Natural killer cell treated with Interleukin-12 subunit alpha and Interleukin-12 subunit beta and Interleukin-15 and Interleukin-18, amount 100 ng/mL, for 72 hours (primary cell): ENCODE measurements around the gene PODXL2. TPM values are rescaled to one million over a fixed set of nuclear protein-coding genes. Genes with fewer than 3 reads are reported as not detected.
"Not testable (repeated sequence)": the region's sequence is repeated elsewhere in the genome, so short reads cannot be mapped to it uniquely, and the experiment has no call there.

Experiments used
- ATAC-seq, 2 donors: fragments of 150-1000 bp; cut with Tn5 transposase in 1 of 2; sonication (Bioruptor Pico), chemical (Tn5 transposase) in 1 of 2; 2 replicates each; pipeline ENCODE4 v1.10.0; 2021
- DNase-seq: peaks from one replicate; pipeline ENCODE4 v3.0.0; 2022; ENCODE audit warnings: low spot score
- H3K27ac Mint-ChIP-seq, 2 donors: 1 replicate in 1 of 2; 2 replicates in 1 of 2; pipeline ENCODE4 v1.8.0; 2022; ENCODE audit warnings: mixed read lengths in 2 of 2, mild to moderate bottlenecking in 1 of 2, moderate library complexity in 1 of 2
- H3K27me3 Mint-ChIP-seq, 2 donors: 1 replicate in 1 of 2; 2 replicates in 1 of 2; pipeline ENCODE4 v1.8.0; 2022; ENCODE audit warnings: mixed read lengths in 2 of 2
- H3K36me3 Mint-ChIP-seq: one replicate; pipeline ENCODE4 v1.8.0; 2022; ENCODE audit warnings: mixed read lengths
- H3K4me1 Mint-ChIP-seq, 2 donors: 1 replicate in 1 of 2; 2 replicates in 1 of 2; pipeline ENCODE4 v1.8.0; 2022; ENCODE audit warnings: low read depth in 2 of 2, mixed read lengths in 2 of 2, mild to moderate bottlenecking in 1 of 2
- H3K4me3 Mint-ChIP-seq: one replicate; pipeline ENCODE4 v1.8.0; 2022; ENCODE audit warnings: mixed read lengths
- H3K9me3 Mint-ChIP-seq: 2 replicates; pipeline ENCODE4 v1.8.0; 2022; ENCODE audit warnings: mixed read lengths
- total RNA-seq, 2 donors: library from RNA; stranded (reverse); gene quantifications; one replicate each; pipeline ENCODE4 v1.2.3, GENCODE V29; 2022

Gene PODXL2
- total RNA-seq, 2 donors from 2014 or later, result 3.1 to 3.4 TPM

DNA sequence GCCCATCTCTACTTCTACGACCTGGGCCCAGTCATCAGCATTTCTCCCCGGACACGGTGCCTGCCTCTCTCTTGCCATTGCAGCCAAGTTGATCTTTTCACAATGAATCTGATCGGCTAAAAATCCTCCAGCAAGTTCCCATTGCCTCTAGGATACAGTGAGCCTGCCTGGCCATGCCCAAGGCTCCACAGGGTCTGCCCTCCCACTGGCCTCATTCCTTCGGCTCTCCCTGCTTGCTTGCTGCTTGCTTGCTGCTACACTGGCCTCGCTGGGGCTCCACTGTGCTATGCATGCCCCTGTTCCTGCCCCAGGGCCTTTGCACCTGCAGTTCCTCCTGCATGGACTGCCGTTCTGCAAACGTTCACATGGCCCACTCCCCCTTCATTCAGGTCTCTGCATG, 45.8 kb downstream of the PODXL2 start:
- no peak for DNase-seq
- no peaks in the 10 kb centered on the region for H3K27me3 Mint-ChIP-seq
- H3K36me3 Mint-ChIP-seq, result no peaks in the 10 kb centered on the region

DNA sequence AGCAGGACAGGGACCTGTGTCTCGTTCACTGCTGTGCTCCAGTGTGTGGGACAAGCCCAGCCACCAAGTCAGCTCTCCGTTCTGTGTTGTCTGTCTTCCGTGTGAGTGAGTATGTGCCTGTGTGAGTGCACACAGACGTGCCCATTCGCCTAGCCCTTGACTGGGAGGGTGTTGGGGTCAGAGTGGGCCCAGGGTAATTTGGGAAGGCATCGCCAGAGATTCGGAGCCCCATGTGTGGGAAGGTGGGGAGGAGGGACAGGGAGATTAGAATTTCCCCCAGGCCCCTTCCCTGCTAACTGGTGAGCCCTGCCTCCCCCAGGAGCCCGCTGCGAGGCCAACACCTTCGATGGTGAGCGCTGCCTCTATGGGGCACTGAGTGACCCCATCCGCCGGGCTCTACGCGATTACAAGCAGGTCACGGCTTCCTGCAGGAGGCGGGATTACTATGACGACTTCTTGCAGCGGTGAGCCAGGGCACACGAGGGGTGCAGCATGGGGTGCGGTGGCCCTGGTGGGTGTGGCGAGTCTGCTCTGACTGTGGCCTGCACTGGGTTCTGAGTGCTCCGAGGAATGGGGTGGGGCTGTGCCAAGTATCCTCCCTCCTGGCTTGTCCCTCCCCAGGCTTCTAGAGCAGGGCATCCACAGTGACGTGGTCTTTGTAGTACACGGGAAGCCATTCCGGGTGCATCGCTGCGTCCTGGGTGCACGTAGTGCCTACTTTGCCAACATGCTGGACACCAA, 46.8 kb downstream of the PODXL2 start:
- peaks cover 25 to 28% of the 10 kb centered on the region in 2 donors for H3K4me1 Mint-ChIP-seq
- no peaks in the 10 kb centered on the region for H3K36me3 Mint-ChIP-seq
- DNase-seq, result no peak
- ATAC-seq, result no peak
- no peak overlapping the region for H3K4me3 Mint-ChIP-seq
- H3K27me3 Mint-ChIP-seq, result no peaks in the 10 kb centered on the region
- H3K27ac Mint-ChIP-seq, result no peak overlapping the region
- no peaks in the 10 kb centered on the region for H3K9me3 Mint-ChIP-seq

More for the DNA sequence above, 45.8 kb downstream of the PODXL2 start:
- peak overlapping the region; percentile 82 for H3K4me3 Mint-ChIP-seq
- peak overlapping the region; percentile 69 to 82 for H3K27ac Mint-ChIP-seq
- no peak for ATAC-seq
- no peaks in the 10 kb centered on the region for H3K9me3 Mint-ChIP-seq
- H3K4me1 Mint-ChIP-seq, result peaks cover 25 to 28% of the 10 kb centered on the region in 2 donors

DNA sequence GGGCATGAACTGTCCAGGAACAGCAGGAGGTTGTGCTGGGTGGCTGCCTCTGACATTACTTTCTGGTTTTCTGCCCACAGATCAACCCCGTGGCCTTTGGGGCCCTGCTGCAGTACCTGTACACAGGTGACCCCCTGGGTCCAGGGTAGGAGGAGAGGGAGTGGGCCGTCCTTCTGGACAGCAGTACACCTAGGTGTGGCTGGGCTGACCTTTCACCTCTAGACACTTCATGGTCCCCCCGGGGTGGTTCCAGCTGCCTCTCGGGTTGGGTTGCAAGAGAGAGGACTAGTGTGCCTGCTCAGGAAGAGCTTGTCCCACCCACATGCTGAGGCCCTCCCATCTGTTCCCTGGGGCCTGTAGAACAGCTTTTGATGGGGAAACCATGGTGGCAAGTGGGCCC, 47.5 kb downstream of the PODXL2 start:
- Mint-ChIP-seq H3K4me3 (no peak overlapping the region), H3K4me1 (peaks cover 25 to 26% of the 10 kb centered on the region in 2 donors), H3K27ac (no peak overlapping the region), H3K27me3 (no peaks in the 10 kb centered on the region), H3K9me3 (no peaks in the 10 kb centered on the region), H3K36me3 (no peaks in the 10 kb centered on the region)
- ATAC-seq (no peak), DNase-seq (no peak)

DNA sequence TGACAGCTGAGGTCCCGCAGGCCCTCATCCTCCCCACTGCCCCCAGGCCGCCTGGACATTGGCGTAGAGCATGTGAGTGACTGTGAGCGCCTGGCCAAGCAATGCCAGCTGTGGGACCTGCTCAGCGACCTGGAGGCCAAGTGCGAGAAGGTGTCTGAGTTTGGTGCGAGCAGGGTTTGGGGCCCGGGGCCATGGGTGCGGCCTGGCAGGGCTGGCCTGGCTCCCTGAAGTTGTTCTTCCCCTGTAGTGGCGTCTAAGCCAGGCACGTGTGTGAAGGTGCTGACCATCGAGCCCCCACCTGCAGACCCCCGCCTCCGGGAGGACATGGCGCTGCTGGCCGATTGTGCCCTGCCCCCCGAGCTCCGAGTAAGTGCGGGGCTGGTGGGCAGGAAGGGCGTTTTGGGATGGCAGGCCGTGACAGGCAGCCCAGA, 48.0 kb downstream of the PODXL2 start:
- ATAC-seq (no peak), DNase-seq (peak; percentile 35)
- Mint-ChIP-seq H3K9me3 (no peaks in the 10 kb centered on the region), H3K27ac (no peak overlapping the region), H3K4me1 (peaks cover 22 to 23% of the 10 kb centered on the region in 2 donors), H3K27me3 (no peaks in the 10 kb centered on the region), H3K36me3 (no peaks in the 10 kb centered on the region), H3K4me3 (no peak overlapping the region)

DNA sequence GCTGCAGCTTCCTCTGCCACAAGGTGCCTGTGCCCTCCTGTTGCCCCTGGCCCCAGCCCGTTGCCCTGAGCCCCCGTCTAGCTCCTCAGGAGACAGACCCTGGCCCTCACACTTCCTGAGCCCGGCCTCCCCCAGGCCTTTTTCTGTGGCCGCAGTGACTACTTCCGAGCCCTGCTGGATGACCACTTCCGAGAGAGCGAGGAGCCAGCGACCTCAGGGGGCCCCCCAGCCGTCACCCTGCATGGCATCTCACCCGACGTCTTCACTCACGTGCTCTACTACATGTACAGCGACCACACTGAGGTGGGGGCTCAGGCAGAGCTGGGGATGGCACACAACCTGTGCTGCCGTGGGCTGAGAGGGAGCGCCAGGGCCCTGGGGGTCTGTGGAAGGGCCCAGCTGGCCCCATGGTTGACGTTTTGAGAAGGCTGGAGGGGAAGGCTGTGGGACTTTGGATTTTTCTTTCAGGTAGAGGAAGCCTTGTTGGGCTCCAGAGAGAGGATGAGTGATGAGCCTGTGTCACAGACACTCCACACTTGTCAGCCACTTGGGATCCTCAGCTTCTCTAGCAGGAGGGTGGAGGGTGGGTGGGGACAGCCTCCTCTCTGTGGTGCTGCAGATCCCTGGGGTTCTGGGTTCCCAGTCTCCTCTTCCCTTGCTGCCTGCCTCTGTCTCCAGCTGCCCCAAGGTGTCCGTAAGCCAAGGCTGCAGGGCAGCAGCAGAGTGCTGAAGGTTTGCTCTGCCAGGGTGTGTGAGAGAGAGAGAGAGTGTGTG, 48.7 kb downstream of the PODXL2 start:
- H3K36me3 Mint-ChIP-seq, result no peaks in the 10 kb centered on the region
- no peaks in the 10 kb centered on the region for H3K9me3 Mint-ChIP-seq
- no peaks in the 10 kb centered on the region for H3K27me3 Mint-ChIP-seq
- no peak for ATAC-seq
- no peak overlapping the region for H3K4me3 Mint-ChIP-seq
- peaks cover 20 to 22% of the 10 kb centered on the region in 2 donors for H3K4me1 Mint-ChIP-seq
- H3K27ac Mint-ChIP-seq, result no peak overlapping the region
- peak; percentile 32 for DNase-seq

DNA sequence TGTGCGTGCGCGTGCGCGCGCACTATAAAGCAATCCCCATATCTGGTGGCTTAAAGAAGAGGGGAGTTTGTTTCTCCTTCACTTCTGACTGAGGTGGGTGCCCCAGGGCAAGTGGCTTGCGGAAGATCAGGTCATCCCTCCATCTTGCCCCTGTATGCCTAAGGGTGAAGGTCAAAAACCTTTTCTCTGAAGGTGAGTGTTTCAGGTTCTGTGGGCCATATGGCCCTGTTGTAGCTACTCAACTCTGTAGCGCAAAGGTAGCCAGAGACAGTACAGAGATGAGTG, 49.3 kb downstream of the PODXL2 start:
- Mint-ChIP-seq H3K4me3 (no peak overlapping the region), H3K27ac (no peak overlapping the region), H3K4me1 (peaks cover 20 to 22% of the 10 kb centered on the region in 2 donors), H3K36me3 (no peaks in the 10 kb centered on the region), H3K27me3 (no peaks in the 10 kb centered on the region), H3K9me3 (no peaks in the 10 kb centered on the region)
- DNase-seq, result no peak
- ATAC-seq, result no peak

DNA sequence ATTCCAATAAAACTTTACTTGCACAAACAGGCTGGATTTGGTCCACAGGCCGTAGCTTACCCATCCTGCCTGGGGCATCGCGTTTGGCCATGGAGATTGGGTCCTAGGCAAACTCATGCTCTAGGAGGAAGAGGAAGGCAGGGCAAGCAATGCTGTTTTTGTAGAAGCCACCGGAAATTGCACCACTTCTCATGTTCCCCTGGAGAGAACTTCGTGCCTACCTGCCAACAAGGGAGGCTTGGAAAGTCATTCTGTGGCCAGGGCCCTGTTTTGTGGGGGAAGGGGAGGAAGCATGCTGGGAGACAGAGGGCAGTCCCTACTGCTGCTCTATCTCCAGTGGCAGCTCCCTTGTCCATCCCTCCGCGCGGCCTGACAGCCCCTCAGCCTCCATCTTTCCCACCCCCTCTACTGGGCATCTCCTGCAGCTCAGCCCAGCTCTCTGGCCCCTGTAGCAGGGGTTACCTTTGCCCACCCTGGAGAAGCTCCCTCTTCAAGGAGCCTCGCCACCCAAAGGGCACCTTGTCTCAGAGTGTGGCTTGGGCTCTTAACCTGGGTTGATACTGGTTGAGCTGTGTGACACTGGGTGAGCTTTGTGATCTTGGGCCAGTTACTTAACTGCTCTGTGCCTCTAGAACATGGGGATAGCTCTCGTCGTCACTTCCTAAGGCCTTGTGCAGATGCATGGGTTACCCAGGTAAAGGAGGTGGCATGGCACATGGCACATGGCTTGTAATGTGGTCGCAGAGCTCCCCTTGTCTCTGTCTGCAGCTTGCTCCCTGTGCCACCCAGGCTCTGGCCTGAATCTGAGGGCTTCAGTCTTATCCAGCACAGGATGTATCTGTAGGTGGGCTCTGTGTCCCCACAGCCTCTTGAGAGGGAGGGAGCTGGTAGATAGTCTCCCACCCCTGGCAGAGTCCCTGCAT, 49.9 kb downstream of the PODXL2 start:
- Mint-ChIP-seq H3K4me1 (peaks cover 14 to 20% of the 10 kb centered on the region in 2 donors), H3K9me3 (no peaks in the 10 kb centered on the region), H3K27me3 (no peaks in the 10 kb centered on the region), H3K4me3 (no peak overlapping the region), H3K27ac (no peak overlapping the region), H3K36me3 (no peaks in the 10 kb centered on the region)
- DNase-seq, result peak; percentile 35
- no peak for ATAC-seq

DNA sequence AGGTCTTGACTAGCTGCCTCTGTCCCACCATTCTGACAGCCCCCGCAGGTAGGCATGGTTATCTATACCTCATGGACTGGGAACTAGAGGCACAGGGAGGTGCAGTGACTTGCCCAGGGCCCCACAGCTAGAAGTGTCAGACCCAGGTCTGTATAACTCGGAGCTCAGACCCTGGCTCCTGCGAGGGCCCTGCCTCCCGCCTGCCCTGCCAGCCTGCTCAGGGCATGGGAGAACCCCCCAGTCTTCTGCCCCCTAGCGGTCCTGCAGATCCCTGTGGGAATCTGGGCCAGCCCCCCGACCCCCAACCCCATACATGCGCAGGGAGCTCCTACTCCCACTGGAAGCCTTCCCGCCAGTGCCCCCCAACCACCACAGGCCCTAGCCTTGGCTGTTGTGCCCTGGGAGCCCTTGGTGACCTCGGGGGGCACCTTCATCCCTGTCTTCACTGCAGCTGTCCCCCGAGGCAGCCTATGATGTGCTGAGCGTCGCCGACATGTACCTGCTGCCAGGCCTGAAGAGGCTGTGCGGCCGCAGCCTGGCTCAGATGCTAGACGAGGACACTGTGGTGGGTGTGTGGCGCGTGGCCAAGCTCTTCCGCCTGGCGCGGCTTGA, 50.7 kb downstream of the PODXL2 start:
- Mint-ChIP-seq H3K4me1 (peaks cover 6 to 12% of the 10 kb centered on the region in 2 donors), H3K27me3 (no peaks in the 10 kb centered on the region), H3K36me3 (no peaks in the 10 kb centered on the region), H3K27ac (no peak overlapping the region), H3K9me3 (no peaks in the 10 kb centered on the region), H3K4me3 (no peak overlapping the region)
- peak; percentile 54 for DNase-seq
- ATAC-seq, result peak in 1 of 2 donors; percentile 26

DNA sequence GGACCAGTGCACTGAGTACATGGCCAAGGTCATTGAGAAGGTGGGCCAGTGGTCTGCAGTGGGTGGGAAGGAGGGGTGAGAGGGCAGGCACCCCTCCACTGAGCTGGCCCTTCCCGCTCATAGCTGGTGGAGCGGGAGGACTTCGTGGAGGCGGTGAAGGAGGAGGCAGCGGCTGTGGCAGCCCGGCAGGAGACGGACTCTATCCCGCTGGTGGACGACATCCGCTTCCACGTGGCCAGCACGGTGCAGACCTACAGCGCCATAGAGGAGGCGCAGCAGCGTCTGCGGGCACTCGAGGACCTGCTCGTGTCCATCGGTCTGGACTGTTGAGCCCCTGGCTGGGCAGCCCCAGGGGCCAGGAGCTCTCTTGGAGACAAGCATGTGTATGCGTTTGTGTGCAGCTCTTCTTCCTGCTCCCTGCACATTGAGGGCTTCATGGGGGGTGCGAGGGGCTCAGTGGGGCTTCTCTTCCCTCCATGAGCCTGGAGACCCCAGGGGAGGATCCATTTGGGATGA, 51.2 kb downstream of the PODXL2 start:
- peak; percentile 53 for DNase-seq
- no peak overlapping the region for H3K27ac Mint-ChIP-seq
- H3K4me1 Mint-ChIP-seq, result peaks cover under 1 to 8% of the 10 kb centered on the region in 2 donors
- no peak overlapping the region for H3K4me3 Mint-ChIP-seq
- H3K9me3 Mint-ChIP-seq, result no peaks in the 10 kb centered on the region
- ATAC-seq, result no peak
- H3K36me3 Mint-ChIP-seq, result no peaks in the 10 kb centered on the region
- H3K27me3 Mint-ChIP-seq, result no peaks in the 10 kb centered on the region

DNA sequence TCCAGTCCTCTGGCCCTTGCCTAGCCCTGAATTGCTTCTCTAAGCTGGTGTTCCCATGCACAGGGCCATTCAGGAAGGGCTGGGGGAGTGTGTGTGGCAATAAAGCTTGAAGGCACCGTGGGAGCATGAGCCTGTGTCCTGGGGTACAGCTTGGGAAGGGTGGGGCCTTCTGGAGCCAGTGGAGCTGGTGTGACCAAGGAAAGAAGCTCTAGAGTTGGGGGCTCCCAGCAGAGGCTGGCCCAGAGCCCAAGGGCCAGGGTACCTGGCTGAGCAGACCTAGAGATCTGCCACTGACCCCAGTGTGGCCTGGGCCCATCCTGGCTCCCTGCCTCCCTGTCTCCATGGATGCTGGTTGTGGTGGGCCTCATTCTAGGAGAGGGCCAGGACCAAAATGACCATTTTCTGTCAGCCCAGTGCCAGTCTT, 51.8 kb downstream of the PODXL2 start:
- Mint-ChIP-seq H3K9me3 (no peaks in the 10 kb centered on the region), H3K36me3 (no peaks in the 10 kb centered on the region)
- ATAC-seq, result no peak

DNA sequence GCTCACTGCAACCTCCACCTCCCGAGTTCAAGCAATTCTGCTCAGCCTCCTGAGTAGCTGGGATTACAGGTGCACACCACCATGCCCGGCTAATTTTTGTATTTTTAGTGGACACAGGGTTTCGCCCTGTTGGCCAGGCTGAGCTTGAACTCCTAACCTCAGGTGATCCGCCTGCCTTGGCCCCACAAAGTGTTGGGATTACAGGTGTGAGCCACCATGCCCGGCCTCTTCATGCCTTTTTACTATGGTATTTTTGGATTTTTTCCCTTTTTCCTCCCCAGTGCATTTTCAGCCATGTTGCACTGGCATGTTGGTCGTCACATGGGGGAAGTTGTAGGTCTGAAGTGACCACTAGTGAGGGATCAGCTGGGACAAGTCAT, 53.2 kb downstream of the PODXL2 start:
- not testable (repeated sequence) for H3K4me1 Mint-ChIP-seq, H3K27ac Mint-ChIP-seq, H3K9me3 Mint-ChIP-seq, H3K4me3 Mint-ChIP-seq, H3K27me3 Mint-ChIP-seq, DNase-seq, ATAC-seq, H3K36me3 Mint-ChIP-seq

More for the DNA sequence above, 51.8 kb downstream of the PODXL2 start:
- Mint-ChIP-seq H3K27me3 (no peaks in the 10 kb centered on the region), H3K4me3 (no peak overlapping the region), H3K27ac (no peak overlapping the region), H3K4me1 (peaks cover 0 to 8% of the 10 kb centered on the region in 2 donors)
- no peak for DNase-seq

DNA sequence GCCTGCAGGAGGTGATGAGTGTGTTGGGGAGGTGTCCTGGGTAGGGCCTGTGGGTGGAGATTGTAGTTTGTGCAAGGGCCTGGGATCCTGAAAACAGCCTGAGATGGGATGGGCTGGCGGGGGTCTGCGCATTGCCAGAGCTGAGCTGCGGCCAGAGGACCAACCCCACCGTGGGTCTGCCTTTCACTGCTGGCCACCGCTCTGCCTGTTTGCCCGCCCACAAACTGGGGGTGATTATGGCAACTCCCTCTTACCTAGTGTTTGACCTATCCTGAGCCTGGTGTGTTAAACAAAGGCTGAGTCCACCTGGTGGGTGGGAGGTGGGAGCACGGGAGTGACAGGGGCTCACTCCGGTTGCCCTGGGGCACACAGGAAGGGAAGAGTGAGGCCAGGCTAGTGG, 53.6 kb downstream of the PODXL2 start:
- Mint-ChIP-seq H3K4me3 (no peak overlapping the region), H3K9me3 (no peaks in the 10 kb centered on the region), H3K27me3 (no peaks in the 10 kb centered on the region), H3K27ac (no peak overlapping the region), H3K4me1 (peaks cover 0 to 3% of the 10 kb centered on the region in 2 donors), H3K36me3 (no peaks in the 10 kb centered on the region)
- ATAC-seq (no peak), DNase-seq (peak; percentile 26)
